Measurements from ENCODE around the gene MRPL20. TPM values are rescaled to one million over a fixed set of nuclear protein-coding genes. Genes with fewer than 3 reads are reported as not detected.

MRPL20 gene
- polyA plus RNA-seq, 3 donors = 84.3 to 186 (median 156) TPM

- peaks cover 53 to 66% of the 10 kb centered on the region in 2 donors for H3K36me3 ChIP-seq (replicated peaks in 1 of 2; ENCODE audit: control insufficient read depth in 1 of 2, insufficient read depth in 2 of 2, low read length in 2 of 2)
- intact Hi-C loops (cut with micrococcal nuclease) = no loop called here
- no peak for DNase-seq
- Mint-ChIP-seq H3K27ac (peak overlapping the region; percentile 87 to 95 (median 91)), H3K36me3 (peaks cover 46 to 73% of the 10 kb centered on the region in 2 donors), H3K4me3 (peak overlapping the region; percentile 89 to 93), H3K4me1 (peaks cover 32% of the 10 kb centered on the region), H3K27me3 (ENCODE audit: low read depth in 3 of 3) (no peaks in the 10 kb centered on the region), H3K9me3 (no peaks in the 10 kb centered on the region)
- H3K9me3 ChIP-seq (replicated peaks in 1 of 2; ENCODE audit: control insufficient read depth in 1 of 2, insufficient read depth in 1 of 2, low read length in 2 of 2) = no peaks in the 10 kb centered on the region
- peak overlapping the region in 2 of 3 experiments; percentile 70 to 87 for H3K4me3 ChIP-seq (replicated peaks in 1 of 3; ENCODE audit: low read depth in 2 of 3, low read length in 3 of 3)
- 97% methylated on average over 19 of the region's 22 CpGs for WGBS (ENCODE audit: insufficient coverage)
- peak overlapping the region in 1 of 2 donors; percentile 82 for H3K27ac ChIP-seq (ENCODE audit: low read depth in 1 of 2, low read length in 2 of 2)
- peak overlapping the region; percentile 88 for H3K4me2 ChIP-seq (replicated peaks; ENCODE audit: extremely low read depth, low read length, poor library complexity, severe bottlenecking)
- no peak for TF ChIP-seq CTCF (IDR thresholded peaks at IDR 0.05)
- H2AFZ ChIP-seq (ENCODE audit: insufficient read depth, low read depth, low read length, poor library complexity, severe bottlenecking) = no peak overlapping the region
- no peaks in the 10 kb centered on the region for H3K27me3 ChIP-seq (ENCODE audit: control insufficient read depth in 2 of 2, insufficient read depth in 2 of 2, low read length in 2 of 2)
- H3K79me2 ChIP-seq (ENCODE audit: insufficient read depth, low read length) = peaks cover 74% of the 10 kb centered on the region
- peak overlapping the region; percentile 97 for H3K9ac ChIP-seq (ENCODE audit: insufficient read depth, low read length, poor library complexity, severe bottlenecking)
- peaks cover 24 to 32% of the 10 kb centered on the region in 2 donors for H3K4me1 ChIP-seq (ENCODE audit: control insufficient read depth in 1 of 2, insufficient read depth in 2 of 2, low read length in 2 of 2)
- H4K20me1 ChIP-seq (ENCODE audit: insufficient read depth, low read length) = peaks cover 34% of the 10 kb centered on the region
Observed at GRCh38 chr1:1400576-1401456, 6.3 kb downstream of the MRPL20 start.

DNA sequence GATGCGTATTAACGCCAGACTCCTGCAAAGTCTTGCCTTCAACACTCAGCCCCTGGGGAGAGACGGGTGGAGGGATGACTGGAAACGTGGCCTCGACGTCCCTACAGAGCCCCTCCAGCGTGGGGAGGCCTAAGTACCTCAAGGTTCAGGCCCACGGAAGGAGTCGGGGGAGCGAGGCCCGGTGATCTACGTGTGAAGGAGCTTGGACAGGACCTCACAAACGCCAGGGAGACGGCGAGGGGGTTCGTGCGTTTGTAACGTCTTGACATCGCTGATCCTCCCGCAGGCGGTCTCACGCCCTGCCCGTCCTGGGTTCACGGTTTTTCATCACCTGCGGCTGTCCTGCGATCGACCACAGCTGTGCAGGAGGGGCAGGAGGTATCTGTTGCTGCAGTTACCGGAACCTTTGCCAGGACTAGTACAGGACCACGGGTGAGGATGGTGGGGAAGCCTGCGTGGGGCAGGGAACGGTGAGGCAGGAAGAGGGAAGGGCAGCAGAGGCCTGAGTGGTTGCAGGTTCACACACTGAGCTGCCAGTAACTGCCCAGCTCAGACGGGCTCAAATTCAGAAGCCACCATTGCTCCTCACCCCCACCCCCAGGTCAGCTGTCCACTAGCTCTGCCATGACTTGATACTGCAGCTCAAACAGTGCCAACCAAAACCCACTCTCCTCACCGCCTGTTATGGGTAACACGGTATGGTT lies 7.1 kb downstream of the MRPL20 start:
- peaks cover 24 to 31% of the 10 kb centered on the region in 2 donors for H3K4me1 ChIP-seq (ENCODE audit: control insufficient read depth in 1 of 2, insufficient read depth in 2 of 2, low read length in 2 of 2)
- Mint-ChIP-seq H3K36me3 (peaks cover 46 to 73% of the 10 kb centered on the region in 2 donors), H3K4me1 (peaks cover 32% of the 10 kb centered on the region), H3K27me3 (ENCODE audit: low read depth in 3 of 3) (no peaks in the 10 kb centered on the region), H3K27ac (peak overlapping the region; percentile 87 to 95 (median 91)), H3K4me3 (peak overlapping the region; percentile 89 to 93), H3K9me3 (no peaks in the 10 kb centered on the region)
- H3K27me3 ChIP-seq (ENCODE audit: control insufficient read depth in 2 of 2, insufficient read depth in 2 of 2, low read length in 2 of 2) = no peaks in the 10 kb centered on the region
- H4K20me1 ChIP-seq (ENCODE audit: insufficient read depth, low read length) = peaks cover 35% of the 10 kb centered on the region
- DNase-seq = no peak
- H3K9me3 ChIP-seq (replicated peaks in 1 of 2; ENCODE audit: control insufficient read depth in 1 of 2, insufficient read depth in 1 of 2, low read length in 2 of 2) = no peaks in the 10 kb centered on the region
- WGBS (ENCODE audit: insufficient coverage) = 4% methylated on average over 32 of the region's 34 CpGs
- H3K9ac ChIP-seq (ENCODE audit: insufficient read depth, low read length, poor library complexity, severe bottlenecking) = peak overlapping the region; percentile 97
- H3K4me3 ChIP-seq (replicated peaks in 1 of 3; ENCODE audit: low read depth in 2 of 3, low read length in 3 of 3) = peak overlapping the region; percentile 70 to 99 (median 87)
- peaks cover 53 to 66% of the 10 kb centered on the region in 2 donors for H3K36me3 ChIP-seq (replicated peaks in 1 of 2; ENCODE audit: control insufficient read depth in 1 of 2, insufficient read depth in 2 of 2, low read length in 2 of 2)
- H3K4me2 ChIP-seq (replicated peaks; ENCODE audit: extremely low read depth, low read length, poor library complexity, severe bottlenecking) = peak overlapping the region; percentile 88
- TF ChIP-seq CTCF (IDR thresholded peaks at IDR 0.05) = no peak
- H3K27ac ChIP-seq (ENCODE audit: low read depth in 1 of 2, low read length in 2 of 2) = peak overlapping the region; percentile 82
- intact Hi-C loops (cut with micrococcal nuclease) = no loop called here
- peaks cover 74% of the 10 kb centered on the region for H3K79me2 ChIP-seq (ENCODE audit: insufficient read depth, low read length)
- H2AFZ ChIP-seq (ENCODE audit: insufficient read depth, low read depth, low read length, poor library complexity, severe bottlenecking) = peak overlapping the region; percentile 86

All from CD14-positive monocyte (primary cell).